Mesothelial cell of epicardium (in vitro differentiated cells): ENCODE results near the gene ARAP1. TPM values are rescaled to one million over a fixed set of nuclear protein-coding genes. Genes with fewer than 3 reads are reported as not detected.

Experiments used
- DNase-seq, 2 experiments: peaks; one replicate each; pipeline ENCODE4 v3.0.0; 2021; ENCODE audit warnings: low spot score in 2 of 2; ENCODE audit not compliant: unreplicated experiment in 2 of 2
- H3K27ac Mint-ChIP-seq: 2 replicates; pipeline ENCODE4 v1.8.0; 2021; ENCODE audit warnings: mixed read lengths
- H3K27me3 Mint-ChIP-seq: 2 replicates; pipeline ENCODE4 v1.8.0; 2021; ENCODE audit warnings: low read depth, mixed read lengths
- H3K36me3 Mint-ChIP-seq: 2 replicates; pipeline ENCODE4 v1.8.0; 2021; ENCODE audit warnings: mixed read lengths
- H3K4me1 Mint-ChIP-seq: 2 replicates; pipeline ENCODE4 v1.8.0; 2021; ENCODE audit warnings: mixed read lengths
- H3K4me3 Mint-ChIP-seq: 2 replicates; pipeline ENCODE4 v1.8.0; 2021; ENCODE audit warnings: mild to moderate bottlenecking, moderate library complexity, mixed read lengths
- H3K9me3 Mint-ChIP-seq: 2 replicates; pipeline ENCODE4 v1.8.0; 2021; ENCODE audit warnings: mixed read lengths
- CTCF ChIP-seq: fragments of 200-600 bp; sonication (generic); IDR thresholded peaks from one replicate; pipeline ENCODE4 v1.5.0; 2021; ENCODE audit warnings: antibody characterized with exemption; ENCODE audit not compliant: unreplicated experiment
- total RNA-seq: library from RNA; stranded (reverse); gene quantifications from 3 replicates; pipeline ENCODE4 v1.2.1, GENCODE V29; 2021

ARAP1 gene
- total RNA-seq, 1 donor from 2014 or later, result 155 TPM

GRCh38 chr11:72730737-72731136 is 21.5 kb downstream of the ARAP1 start:
- Mint-ChIP-seq H3K4me1 (peaks cover 10% of the 10 kb centered on the region), H3K9me3 (peaks cover 8% of the 10 kb centered on the region), H3K27ac (no peak overlapping the region), H3K4me3 (no peak overlapping the region), H3K36me3 (peaks cover 12% of the 10 kb centered on the region), H3K27me3 (no peaks in the 10 kb centered on the region)
- DNase-seq, result no peak
- no peak for TF ChIP-seq CTCF

DNA sequence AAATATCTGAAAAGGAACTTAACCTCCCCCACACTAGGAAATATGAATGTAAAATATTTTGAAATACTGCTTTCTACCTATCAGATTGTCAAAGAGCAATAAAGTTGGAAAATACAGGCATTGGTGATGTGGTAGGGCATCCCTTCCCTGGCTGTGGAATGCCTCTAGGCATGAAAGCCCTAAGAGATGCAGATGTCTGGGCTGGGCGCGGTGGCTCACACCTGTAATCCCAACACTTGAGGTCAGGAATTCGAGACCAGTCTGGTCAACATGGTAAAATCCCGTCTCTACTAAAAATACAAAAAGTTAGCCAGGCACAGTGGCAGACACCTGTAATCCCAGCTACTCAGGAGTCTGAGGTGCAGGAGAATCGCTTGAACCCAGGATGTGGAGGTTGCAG is 22.0 kb downstream of the ARAP1 start:
- Mint-ChIP-seq H3K9me3 (peaks cover 8% of the 10 kb centered on the region), H3K4me1 (peaks cover 13% of the 10 kb centered on the region), H3K27ac (no peak overlapping the region), H3K27me3 (no peaks in the 10 kb centered on the region), H3K4me3 (no peak overlapping the region), H3K36me3 (peaks cover 12% of the 10 kb centered on the region)
- TF ChIP-seq CTCF, result no peak
- no peak for DNase-seq

DNA sequence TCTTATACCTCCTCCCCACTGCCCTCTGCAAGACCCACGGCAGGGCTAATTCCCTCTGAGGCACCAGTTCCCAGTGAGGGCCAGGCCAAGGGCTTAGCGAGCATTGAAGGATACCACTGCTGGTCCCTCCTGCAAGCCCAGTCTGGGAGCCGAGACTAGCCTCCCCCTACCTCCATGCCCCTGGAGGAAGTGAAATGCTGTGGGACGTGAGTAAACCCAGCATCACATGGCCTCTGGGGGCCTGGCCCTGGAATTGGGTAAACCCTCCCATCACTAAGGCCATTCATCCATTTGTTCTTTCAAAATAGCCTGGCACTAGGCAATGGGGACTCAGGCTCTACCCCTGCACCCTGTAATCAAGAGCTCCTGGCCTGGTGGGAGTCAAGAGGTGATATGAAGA is 24.7 kb downstream of the ARAP1 start:
- H3K27me3 Mint-ChIP-seq, result no peaks in the 10 kb centered on the region
- H3K4me3 Mint-ChIP-seq, result no peak overlapping the region

GRCh38 chr11:72726266-72727220 is 25.7 kb downstream of the ARAP1 start:
- no peak for TF ChIP-seq CTCF
- no peak for DNase-seq
- H3K27ac Mint-ChIP-seq, result no peak overlapping the region
- peaks cover 7% of the 10 kb centered on the region for H3K9me3 Mint-ChIP-seq
- H3K4me1 Mint-ChIP-seq, result peaks cover 24% of the 10 kb centered on the region
- H3K36me3 Mint-ChIP-seq, result peaks cover 11% of the 10 kb centered on the region
- H3K4me3 Mint-ChIP-seq, result no peak overlapping the region
- no peaks in the 10 kb centered on the region for H3K27me3 Mint-ChIP-seq

More for the DNA sequence above, 24.7 kb downstream of the ARAP1 start:
- Mint-ChIP-seq H3K4me1 (peaks cover 15% of the 10 kb centered on the region), H3K9me3 (peaks cover 8% of the 10 kb centered on the region), H3K27ac (peak overlapping the region; percentile 83), H3K36me3 (peaks cover 12% of the 10 kb centered on the region)
- no peak for DNase-seq
- TF ChIP-seq CTCF, result no peak

- H3K9me3 Mint-ChIP-seq, result peaks cover 4% of the 10 kb centered on the region
- peak overlapping the region; percentile 66 for H3K27ac Mint-ChIP-seq
- H3K4me3 Mint-ChIP-seq, result no peak overlapping the region
- DNase-seq, result no peak
- H3K4me1 Mint-ChIP-seq, result peaks cover 33% of the 10 kb centered on the region
- TF ChIP-seq CTCF, result no peak
- H3K36me3 Mint-ChIP-seq, result peaks cover 6% of the 10 kb centered on the region
- no peaks in the 10 kb centered on the region for H3K27me3 Mint-ChIP-seq
Measured at GRCh38 chr11:72725724-72726028, 26.5 kb downstream of the ARAP1 start.
